ENCODE measurements around the gene CENPN. TPM values are rescaled to one million over a fixed set of nuclear protein-coding genes. Genes with fewer than 3 reads are reported as not detected.
A peak's percentile ranks its signal among the peaks of the same experiment; 100 is the strongest.

Gene CENPN
- total RNA-seq, 2 donors from 2014 or later = 10.5 to 18.1 TPM

GRCh38 chr16:80996688-80997138 lies 10.3 kb upstream of the CENPN start:
- no peaks in the 10 kb centered on the region for H3K36me3 ChIP-seq
- no peaks in the 10 kb centered on the region for H3K27me3 ChIP-seq
- no peak for DNase-seq (ENCODE audit: low spot score)
- no peaks in the 10 kb centered on the region for H3K9me3 ChIP-seq
- no peak overlapping the region for H3K27ac ChIP-seq
- TF ChIP-seq, protein P1, sequence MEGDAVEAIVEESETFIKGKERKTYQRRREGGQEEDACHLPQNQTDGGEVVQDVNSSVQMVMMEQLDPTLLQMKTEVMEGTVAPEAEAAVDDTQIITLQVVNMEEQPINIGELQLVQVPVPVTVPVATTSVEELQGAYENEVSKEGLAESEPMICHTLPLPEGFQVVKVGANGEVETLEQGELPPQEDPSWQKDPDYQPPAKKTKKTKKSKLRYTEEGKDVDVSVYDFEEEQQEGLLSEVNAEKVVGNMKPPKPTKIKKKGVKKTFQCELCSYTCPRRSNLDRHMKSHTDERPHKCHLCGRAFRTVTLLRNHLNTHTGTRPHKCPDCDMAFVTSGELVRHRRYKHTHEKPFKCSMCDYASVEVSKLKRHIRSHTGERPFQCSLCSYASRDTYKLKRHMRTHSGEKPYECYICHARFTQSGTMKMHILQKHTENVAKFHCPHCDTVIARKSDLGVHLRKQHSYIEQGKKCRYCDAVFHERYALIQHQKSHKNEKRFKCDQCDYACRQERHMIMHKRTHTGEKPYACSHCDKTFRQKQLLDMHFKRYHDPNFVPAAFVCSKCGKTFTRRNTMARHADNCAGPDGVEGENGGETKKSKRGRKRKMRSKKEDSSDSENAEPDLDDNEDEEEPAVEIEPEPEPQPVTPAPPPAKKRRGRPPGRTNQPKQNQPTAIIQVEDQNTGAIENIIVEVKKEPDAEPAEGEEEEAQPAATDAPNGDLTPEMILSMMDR (IDR thresholded peaks at IDR 0.05) = no peak
- peaks cover 0 to 17% of the 10 kb centered on the region in 2 donors for H3K4me1 ChIP-seq
- peak overlapping the region in 1 of 2 donors; percentile 8 for H3K4me3 ChIP-seq

DNA sequence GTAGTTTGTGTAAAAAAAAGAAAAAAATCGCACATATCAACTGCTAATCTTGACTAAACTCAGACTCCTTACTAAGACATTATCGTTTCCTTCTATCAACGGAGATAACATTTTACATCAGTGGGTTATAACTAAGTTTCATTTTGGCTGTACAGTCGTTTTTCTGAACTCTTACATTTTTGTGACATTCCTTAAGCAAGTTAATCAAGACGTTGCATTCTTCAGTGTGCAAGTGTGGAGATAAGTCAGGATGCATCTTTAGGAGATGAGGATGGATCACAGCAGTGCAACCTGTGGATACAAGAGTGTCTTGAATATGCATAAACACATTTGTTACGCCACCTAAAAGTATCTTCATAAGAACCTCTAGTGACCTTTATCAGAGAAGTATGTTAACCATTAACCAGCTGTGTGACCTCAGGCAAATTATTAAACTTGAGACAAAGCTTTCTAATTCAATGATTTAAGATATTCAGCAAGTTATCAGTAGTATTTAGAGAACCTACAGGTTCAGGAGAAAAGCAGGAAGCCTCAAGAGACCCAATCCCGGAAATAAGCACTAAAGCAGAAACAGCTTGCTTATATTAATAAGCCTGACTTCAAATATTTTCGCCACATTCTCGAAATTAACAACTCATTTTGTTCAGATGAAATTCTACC lies 9.7 kb upstream of the CENPN start:
- Histone ChIP-seq H3K27ac (peak overlapping the region in 1 of 2 donors; percentile 14), H3K27me3 (no peaks in the 10 kb centered on the region), H3K4me1 (peaks cover 0 to 17% of the 10 kb centered on the region in 2 donors), H3K36me3 (no peaks in the 10 kb centered on the region), H3K9me3 (no peaks in the 10 kb centered on the region), H3K4me3 (peak overlapping the region in 1 of 2 donors; percentile 8)
- TF ChIP-seq, protein P1 (IDR thresholded peaks at IDR 0.05) = no peak
- DNase-seq (ENCODE audit: low spot score) = no peak

DNA sequence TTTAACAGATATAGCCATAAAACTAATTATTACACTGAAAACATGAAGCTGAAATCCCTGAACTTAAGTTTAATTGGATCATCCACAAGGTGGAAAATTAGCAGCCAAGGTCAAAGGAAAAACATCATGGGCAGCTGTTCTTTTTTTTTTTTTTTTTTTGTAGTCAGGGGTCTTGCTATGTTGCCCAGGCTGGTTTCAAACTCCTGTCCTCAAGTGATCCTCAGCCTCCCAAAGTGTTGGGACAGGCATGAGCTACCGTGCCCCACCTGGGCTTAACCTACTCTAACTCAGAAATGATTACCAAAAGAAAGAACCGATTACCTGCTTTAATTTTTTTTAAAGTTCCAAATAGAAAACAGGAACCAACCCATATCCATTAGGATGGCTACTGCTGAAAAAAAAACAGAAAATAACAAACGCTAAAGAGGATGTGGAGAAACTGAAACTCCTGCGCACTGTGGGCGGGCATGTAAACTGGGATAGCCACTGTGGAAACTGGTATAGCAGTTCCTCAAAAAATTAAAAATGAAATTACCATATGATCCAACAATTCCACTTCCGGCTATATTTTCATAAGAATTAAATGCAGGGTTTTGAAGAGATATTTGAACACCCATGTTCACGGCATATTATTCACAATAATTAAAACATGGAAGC lies 8.9 kb upstream of the CENPN start:
- TF ChIP-seq, protein P1 (IDR thresholded peaks at IDR 0.05) = no peak
- no peaks in the 10 kb centered on the region for H3K27me3 ChIP-seq
- peaks cover 0 to 13% of the 10 kb centered on the region in 2 donors for H3K4me1 ChIP-seq
- no peaks in the 10 kb centered on the region for H3K36me3 ChIP-seq
- no peak overlapping the region for H3K4me3 ChIP-seq
- peak overlapping the region in 1 of 2 donors; percentile 14 for H3K27ac ChIP-seq
- DNase-seq (ENCODE audit: low spot score) = no peak
- no peaks in the 10 kb centered on the region for H3K9me3 ChIP-seq

DNA sequence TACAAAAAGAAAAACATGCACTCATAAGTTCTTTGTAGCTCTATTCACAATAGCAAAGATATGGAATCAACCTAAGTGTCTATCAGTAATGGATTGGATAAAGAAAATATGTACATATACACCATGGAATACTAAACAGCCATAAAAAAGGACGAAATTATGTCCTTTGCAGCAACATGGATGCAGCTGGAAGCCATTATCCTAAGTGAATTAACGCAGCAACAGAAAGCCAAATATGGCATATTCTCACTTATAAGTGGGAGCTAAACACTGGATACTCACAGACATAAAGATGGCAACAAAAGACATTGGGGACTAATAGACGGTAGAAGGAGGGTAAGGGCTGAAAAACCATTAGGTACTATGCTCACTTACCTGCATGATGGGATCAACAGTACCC lies 6.1 kb upstream of the CENPN start:
- Histone ChIP-seq H3K4me1 (peaks cover 0 to 31% of the 10 kb centered on the region in 2 donors), H3K27me3 (no peaks in the 10 kb centered on the region), H3K27ac (no peak overlapping the region), H3K9me3 (no peaks in the 10 kb centered on the region), H3K36me3 (no peaks in the 10 kb centered on the region), H3K4me3 (no peak overlapping the region)
- TF ChIP-seq, protein P1 (IDR thresholded peaks at IDR 0.05) = no peak
- DNase-seq (ENCODE audit: low spot score) = no peak

DNA sequence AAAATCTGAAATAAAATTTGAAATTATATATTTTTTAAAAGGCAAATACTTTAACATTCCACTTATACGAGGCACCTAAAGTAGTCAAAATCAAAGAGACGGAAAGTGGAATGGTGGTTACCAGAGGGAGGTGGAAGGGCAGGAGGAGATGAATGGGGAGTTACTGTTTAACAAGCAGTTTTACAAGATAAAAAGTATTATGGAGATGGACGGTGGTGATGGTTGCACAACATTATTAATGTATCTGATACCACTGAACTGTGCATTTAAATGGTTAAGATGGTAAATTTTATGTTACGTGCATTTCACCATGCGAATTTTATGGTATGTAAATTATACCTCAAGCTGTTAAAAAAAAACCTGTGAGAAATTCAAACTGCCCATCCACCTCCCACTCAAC lies 5.7 kb upstream of the CENPN start:
- DNase-seq (ENCODE audit: low spot score) = no peak
- Histone ChIP-seq H3K4me3 (no peak overlapping the region), H3K4me1 (peaks cover 0 to 34% of the 10 kb centered on the region in 2 donors), H3K27me3 (no peaks in the 10 kb centered on the region), H3K27ac (no peak overlapping the region), H3K9me3 (no peaks in the 10 kb centered on the region), H3K36me3 (no peaks in the 10 kb centered on the region)
- TF ChIP-seq, protein P1 (IDR thresholded peaks at IDR 0.05) = no peak
